ENCODE data around the gene LACTBL1. TPM values are rescaled to one million over a fixed set of nuclear protein-coding genes. Genes with fewer than 3 reads are reported as not detected.

Gene LACTBL1
- total RNA-seq, 1 donor from 2014 or later: not detected

DNA sequence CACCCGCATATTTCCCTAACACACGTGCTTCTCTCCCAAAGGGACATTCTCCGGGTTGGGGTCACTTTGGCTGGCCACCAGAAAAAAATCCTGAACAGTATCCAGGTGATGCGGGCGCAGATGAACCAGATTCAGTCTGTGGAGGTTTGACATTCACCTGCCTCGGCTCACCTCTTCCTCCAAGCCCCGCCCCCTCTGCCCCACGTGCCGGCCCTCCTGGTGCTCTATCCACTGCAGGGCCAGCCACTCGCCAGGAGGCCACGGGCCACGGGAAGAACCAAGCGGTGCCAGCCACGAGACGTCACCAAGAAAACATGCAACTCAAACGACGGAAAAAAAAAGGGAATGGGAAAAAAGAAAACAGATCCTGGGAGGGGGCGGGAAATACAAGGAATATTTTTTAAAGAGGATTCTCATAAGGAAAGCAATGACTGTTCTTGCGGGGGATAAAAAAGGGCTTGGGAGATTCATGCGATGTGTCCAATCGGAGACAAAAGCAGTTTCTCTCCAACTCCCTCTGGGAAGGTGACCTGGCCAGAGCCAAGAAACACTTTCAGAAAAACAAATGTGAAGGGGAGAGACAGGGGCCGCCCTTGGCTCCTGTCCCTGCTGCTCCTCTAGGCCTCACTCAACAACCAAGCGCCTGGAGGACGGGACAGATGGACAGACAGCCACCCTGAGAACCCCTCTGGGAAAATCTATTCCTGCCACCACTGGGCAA is 59.1 kb downstream of the LACTBL1 start:
- no peak overlapping the region for H3K4me3 ChIP-seq (ENCODE audit: low read depth, low read length)
- H3K27me3 ChIP-seq (ENCODE audit: control insufficient read depth, insufficient read depth, low read length): no peaks in the 10 kb centered on the region
- H3K36me3 ChIP-seq (ENCODE audit: control insufficient read depth, insufficient read depth, low read length): peaks cover 7% of the 10 kb centered on the region
- DNase-seq (ENCODE audit: low read depth): no peak
- TF ChIP-seq, protein P1, sequence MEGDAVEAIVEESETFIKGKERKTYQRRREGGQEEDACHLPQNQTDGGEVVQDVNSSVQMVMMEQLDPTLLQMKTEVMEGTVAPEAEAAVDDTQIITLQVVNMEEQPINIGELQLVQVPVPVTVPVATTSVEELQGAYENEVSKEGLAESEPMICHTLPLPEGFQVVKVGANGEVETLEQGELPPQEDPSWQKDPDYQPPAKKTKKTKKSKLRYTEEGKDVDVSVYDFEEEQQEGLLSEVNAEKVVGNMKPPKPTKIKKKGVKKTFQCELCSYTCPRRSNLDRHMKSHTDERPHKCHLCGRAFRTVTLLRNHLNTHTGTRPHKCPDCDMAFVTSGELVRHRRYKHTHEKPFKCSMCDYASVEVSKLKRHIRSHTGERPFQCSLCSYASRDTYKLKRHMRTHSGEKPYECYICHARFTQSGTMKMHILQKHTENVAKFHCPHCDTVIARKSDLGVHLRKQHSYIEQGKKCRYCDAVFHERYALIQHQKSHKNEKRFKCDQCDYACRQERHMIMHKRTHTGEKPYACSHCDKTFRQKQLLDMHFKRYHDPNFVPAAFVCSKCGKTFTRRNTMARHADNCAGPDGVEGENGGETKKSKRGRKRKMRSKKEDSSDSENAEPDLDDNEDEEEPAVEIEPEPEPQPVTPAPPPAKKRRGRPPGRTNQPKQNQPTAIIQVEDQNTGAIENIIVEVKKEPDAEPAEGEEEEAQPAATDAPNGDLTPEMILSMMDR (IDR thresholded peaks at IDR 0.05; ENCODE audit: insufficient read depth, low read length, severe bottlenecking): no peak
- FAIRE-seq: no peak

DNA sequence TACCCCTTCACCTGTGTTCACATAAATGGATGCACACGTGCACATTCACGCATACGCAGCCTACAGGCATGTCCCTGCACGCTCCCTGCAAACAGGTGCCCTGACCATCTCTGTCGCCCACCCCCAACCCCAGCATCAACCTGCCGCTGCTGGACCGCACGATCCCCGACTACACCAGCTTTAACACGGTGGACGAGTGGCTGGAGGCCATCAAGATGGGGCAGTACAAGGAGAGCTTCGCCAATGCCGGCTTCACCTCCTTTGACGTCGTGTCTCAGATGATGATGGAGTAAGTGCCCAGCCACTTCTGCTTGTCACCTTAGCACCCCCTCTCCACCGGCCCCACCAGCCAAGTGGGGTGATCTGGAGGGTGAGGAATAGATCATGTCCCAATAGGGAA is 60.4 kb downstream of the LACTBL1 start:
- peak; percentile 43 for FAIRE-seq
- DNase-seq (ENCODE audit: low read depth): no peak
- Histone ChIP-seq H3K36me3 (ENCODE audit: control insufficient read depth, insufficient read depth, low read length) (peaks cover 16% of the 10 kb centered on the region), H3K4me3 (ENCODE audit: low read depth, low read length) (no peak overlapping the region), H3K27me3 (ENCODE audit: control insufficient read depth, insufficient read depth, low read length) (no peaks in the 10 kb centered on the region)
- TF ChIP-seq, protein P1 (IDR thresholded peaks at IDR 0.05; ENCODE audit: insufficient read depth, low read length, severe bottlenecking): no peak

DNA sequence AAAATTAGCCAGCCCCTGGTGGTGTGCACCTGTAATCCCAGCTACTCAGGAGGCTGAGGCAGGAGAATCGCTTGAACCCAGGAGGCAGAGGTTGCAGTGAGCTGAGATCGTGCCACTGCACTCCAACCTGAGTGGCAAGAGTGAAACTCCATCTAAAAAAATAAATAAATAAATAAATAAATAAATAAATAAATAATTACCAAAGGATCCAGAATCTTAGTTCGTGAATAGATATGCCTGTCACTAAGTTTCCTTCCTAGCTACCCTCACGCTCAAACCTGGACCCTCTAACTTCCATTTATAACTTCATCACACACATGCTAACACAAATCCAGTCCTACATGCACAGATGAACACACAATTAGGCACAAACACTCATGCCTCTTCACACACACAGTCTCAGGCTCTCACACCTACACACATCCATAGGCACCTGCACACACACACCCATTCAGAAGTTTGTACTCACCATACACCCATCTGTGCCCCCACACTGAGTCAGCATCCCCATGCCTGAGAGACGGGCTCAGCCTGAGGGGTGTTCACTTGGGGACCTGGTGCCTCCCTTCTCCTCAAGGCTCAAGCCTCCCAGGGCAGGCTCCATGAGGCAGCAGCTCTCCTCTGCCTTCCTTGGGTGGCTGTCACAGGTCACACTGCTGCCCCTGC is 61.5 kb downstream of the LACTBL1 start:
- H3K4me3 ChIP-seq (ENCODE audit: low read depth, low read length): no peak overlapping the region
- no peaks in the 10 kb centered on the region for H3K27me3 ChIP-seq (ENCODE audit: control insufficient read depth, insufficient read depth, low read length)
- FAIRE-seq (no peak), DNase-seq (ENCODE audit: low read depth) (no peak)
- peaks cover 16% of the 10 kb centered on the region for H3K36me3 ChIP-seq (ENCODE audit: control insufficient read depth, insufficient read depth, low read length)
- TF ChIP-seq, protein P1 (IDR thresholded peaks at IDR 0.05; ENCODE audit: insufficient read depth, low read length, severe bottlenecking): no peak

DNA sequence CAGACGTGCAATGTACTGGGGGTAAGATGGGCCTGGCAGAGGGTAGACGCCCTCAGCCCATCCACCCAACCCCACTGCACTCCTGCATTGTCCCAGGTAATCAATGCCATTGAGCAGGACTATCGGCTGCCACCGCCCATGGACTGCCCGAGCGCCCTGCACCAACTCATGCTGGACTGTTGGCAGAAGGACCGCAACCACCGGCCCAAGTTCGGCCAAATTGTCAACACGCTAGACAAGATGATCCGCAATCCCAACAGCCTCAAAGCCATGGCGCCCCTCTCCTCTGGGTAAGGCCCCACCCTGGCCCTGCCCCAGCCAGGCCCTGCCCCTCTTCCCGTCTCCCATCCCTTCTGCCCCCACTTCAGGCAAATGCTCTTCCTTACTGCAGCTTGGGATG is 62.4 kb downstream of the LACTBL1 start:
- FAIRE-seq: no peak
- Histone ChIP-seq H3K4me3 (ENCODE audit: low read depth, low read length) (no peak overlapping the region), H3K36me3 (ENCODE audit: control insufficient read depth, insufficient read depth, low read length) (peaks cover 17% of the 10 kb centered on the region), H3K27me3 (ENCODE audit: control insufficient read depth, insufficient read depth, low read length) (no peaks in the 10 kb centered on the region)
- TF ChIP-seq, protein P1 (IDR thresholded peaks at IDR 0.05; ENCODE audit: insufficient read depth, low read length, severe bottlenecking): no peak
- DNase-seq (ENCODE audit: low read depth): no peak

DNA sequence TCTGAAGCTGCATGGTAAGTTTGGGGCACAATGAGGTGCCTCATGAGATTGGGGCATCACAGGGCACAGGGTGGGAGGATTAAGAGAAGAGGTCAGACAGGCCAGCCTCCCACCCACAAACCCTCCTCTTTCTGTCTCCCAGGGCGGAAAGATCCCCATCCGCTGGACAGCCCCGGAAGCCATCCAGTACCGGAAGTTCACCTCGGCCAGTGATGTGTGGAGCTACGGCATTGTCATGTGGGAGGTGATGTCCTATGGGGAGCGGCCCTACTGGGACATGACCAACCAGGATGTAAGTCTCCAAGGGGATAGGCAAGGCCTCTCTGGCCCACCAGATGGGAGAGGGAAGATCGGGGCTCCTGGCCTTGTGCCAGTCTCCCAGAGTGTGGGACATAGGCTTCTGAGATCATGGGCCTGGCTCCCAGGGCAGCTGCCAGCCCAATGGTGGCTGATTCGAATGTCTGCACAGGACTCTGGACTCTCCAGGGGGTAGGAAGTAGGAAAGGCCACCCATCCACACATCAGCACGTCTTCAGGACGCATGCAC is 63.7 kb downstream of the LACTBL1 start:
- TF ChIP-seq, protein P1 (IDR thresholded peaks at IDR 0.05; ENCODE audit: insufficient read depth, low read length, severe bottlenecking): no peak
- DNase-seq (ENCODE audit: low read depth): no peak

More for the DNA sequence above, 63.7 kb downstream of the LACTBL1 start:
- H3K36me3 ChIP-seq (ENCODE audit: control insufficient read depth, insufficient read depth, low read length): peaks cover 17% of the 10 kb centered on the region
- no peaks in the 10 kb centered on the region for H3K27me3 ChIP-seq (ENCODE audit: control insufficient read depth, insufficient read depth, low read length)
- H3K4me3 ChIP-seq (ENCODE audit: low read depth, low read length): no peak overlapping the region
- FAIRE-seq: no peak
